GM04504 (cell line): ENCODE data around the gene SLC47A2.

Source experiments
- DNase-seq: peaks from one replicate; pipeline ENCODE4 v3.0.0-alpha.2; 2012; ENCODE audit warnings: low read depth

Gene SLC47A2

DNA sequence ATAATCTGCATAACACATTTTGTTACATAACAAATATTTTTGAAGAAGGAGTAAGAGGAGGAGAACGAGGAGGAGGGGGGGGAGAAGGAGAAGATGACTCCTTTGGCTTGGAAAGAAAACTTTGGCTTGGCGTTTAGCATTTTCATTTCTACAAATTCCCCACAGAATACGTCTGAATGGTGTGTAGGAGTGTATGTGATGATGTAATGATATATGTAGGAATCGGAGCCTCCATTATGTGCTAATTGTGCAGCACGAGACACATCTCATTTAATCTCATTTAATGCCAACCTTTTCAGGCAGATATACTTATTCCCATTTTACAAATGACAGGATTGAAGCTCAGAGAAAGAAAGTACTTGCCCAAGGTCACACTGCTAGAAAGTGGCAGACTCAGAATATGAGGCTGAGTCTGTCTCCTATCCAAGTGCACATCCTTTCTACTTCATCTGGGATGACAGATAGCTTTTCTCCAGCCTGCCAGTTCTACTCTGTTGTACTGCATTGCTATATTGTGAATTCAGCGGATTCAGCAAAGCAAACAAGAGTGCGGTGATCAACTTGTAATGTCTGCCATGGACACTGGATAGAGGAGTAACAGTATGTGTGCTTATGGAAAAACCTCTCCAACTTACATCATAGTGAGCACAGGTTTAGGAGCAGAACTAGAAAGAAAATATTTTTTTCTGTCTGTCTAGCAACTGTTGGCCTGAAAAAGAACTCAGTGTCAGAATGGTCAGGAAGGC lies 10.4 kb upstream of the SLC47A2 start:
- DNase-seq: no peak

DNA sequence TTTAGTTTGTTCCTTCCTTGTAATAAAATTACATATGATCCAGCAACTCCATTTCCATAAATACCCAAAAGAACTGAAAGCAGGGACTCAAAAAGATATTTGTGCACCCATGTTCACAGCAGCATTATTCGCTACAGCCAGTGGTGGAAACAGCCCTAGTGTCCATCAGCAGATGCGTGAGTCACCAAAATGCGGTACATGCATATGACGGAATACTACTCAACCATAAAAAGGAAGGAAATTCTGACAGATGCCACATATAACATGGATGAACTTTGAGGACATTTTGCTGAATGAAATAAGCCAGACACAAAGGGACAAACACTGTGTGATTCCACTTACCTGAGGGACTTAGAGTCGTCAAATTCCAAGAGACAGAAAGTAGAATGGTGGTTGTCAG lies 9.1 kb upstream of the SLC47A2 start:
- DNase-seq: no peak

DNA sequence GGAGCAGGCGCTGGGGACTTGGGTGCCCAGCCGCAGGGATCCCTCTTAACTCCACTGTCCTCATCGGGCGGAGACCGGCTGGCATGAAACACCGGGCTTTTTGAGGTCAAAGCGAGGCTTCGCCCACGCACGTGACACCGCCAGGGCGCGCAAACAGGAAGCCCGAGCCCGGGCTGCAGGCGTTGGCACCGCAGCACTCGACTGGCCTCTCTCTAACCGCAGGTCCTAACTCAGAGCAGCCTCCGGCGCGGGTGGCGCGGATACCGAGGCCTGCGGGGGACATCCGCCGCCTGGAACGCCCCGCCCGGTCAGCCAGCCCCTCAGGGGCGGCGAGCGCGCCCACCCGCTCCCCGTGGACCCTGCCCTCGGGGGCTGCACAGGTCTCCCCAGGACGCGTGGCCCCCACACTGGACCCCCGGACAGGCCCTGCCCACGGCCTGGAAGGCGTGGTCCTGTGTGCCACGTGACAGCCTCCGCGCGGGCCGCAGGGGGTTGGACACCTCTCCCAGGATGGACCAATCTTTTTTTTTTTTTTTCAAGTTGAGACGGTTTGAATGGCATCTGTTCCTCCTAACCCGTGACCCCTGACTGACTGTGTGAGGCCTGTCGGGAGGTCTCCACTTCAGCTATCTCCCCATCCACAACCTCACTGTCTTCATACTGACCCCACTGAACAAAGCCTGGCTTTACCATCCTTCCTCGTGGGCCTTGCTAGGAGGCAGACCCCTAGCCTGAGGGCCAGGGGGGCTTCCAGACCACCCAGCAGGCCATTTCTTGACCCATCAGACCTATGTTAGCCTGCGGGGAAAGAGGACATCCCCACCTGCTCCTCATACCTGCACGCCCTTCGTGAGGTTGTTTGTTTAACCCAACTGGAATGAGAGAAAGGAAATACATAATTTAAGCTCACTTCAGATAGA lies 8.4 kb upstream of the SLC47A2 start:
- DNase-seq: no peak

DNA sequence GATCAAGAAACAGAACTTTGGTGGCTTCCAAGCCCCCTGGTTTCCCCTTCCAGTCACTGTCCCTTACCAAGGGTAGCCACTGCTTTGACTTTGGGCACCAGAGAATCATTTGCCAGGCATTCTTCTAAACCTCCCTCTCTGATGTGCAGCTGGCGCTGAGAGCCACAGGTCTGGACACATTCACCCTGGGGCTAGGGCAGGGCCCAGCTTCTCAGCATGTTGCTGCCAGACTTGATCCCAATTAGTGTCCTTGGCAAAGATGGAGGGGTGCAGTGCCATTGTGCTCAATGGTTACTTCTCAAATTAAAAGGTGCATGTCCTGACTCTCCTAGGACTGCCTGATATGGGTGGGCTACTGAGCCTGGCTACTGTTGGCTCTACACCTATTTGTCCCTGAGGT lies 7.6 kb upstream of the SLC47A2 start:
- DNase-seq: no peak

DNA sequence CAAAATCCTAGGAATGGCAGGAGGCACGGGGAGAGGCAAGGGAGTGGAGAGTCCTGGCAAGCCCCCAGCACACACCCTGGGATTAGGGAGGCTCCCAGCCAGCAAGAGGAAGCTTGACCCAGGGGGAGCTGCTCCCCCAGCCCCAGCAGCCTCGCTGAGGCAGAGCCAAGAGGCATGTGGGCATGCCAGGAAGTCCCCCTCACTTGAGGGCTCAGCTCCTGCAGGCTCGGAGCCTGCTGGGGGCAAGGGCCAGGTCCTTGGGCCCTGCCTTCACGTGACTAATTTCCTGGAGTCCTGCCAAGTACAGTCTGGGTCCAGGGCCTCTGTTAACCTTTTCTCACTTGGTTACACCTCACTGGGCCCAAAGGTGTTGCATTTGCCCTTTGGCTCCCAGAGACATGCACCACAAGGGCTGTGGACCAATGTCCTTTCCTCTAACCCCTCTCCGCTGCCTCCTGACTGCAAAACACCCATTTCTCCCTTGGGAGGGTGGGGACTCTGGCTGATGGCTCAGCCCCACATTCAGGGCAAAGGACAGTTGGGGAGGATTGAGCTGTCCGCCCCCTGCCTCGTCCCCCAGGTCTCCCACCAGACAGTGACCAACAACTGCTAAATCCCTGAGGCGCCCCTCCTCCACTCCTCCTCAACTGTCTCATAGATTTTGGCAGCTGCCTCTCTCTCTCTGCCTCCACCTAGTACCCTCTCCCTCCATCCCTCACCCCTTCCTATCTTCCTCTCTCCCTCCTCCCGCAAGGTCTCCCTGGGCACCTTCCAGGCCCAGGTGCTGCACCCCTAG lies 4.4 kb upstream of the SLC47A2 start:
- DNase-seq: no peak

DNA sequence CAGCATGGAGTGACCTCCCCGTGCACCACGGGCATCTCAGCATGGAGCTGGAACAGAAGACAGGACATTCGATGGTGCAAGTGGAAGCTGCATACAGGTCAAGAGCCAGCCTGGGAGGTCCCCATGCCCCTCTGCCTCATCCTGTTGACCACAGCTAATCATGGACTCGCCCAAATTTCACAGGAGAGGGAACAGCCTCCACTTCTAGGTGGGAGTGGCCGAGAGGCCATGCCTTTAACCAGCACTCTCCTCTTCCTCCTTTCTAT lies 3.8 kb upstream of the SLC47A2 start:
- DNase-seq: no peak

DNA sequence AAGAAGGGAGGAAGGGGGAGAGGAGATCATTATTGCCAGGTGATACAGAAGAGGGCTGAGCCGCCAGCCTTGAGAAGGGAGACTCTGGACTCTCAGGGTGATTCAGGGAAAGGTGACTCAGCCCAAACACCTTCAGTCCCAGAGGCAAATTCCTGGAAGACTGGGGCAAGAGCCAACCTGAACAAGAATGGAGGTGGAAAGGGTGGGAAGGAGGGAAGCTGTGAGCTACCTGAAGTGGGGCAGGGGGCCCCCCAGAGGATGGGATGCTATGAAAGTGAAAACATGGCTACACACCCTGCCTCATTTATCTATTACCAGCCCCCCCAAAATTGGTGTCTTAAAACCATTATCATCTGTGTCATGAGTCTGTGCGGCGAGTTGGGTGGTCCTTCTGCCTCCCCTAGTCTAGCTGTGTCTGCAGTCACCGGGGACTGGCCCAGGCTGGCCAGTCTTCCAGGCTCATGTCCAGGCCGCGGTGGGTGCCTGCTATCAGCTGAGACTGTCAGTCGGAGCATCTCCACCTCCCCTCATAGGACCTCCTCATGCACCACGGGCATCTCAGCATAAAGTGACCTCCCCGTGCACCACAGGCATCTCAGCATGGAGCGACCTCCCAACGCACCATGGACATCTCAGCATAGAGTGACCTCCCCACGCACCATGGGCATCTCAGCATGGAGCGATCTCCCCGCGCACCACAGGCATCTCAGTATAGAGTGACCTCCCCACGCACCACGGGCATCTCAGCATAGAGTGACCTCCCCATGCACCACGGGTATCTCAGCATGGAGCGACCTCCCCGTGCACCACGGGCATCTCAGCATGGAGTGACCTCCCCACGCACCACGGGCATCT lies 3.2 kb upstream of the SLC47A2 start:
- no peak for DNase-seq

DNA sequence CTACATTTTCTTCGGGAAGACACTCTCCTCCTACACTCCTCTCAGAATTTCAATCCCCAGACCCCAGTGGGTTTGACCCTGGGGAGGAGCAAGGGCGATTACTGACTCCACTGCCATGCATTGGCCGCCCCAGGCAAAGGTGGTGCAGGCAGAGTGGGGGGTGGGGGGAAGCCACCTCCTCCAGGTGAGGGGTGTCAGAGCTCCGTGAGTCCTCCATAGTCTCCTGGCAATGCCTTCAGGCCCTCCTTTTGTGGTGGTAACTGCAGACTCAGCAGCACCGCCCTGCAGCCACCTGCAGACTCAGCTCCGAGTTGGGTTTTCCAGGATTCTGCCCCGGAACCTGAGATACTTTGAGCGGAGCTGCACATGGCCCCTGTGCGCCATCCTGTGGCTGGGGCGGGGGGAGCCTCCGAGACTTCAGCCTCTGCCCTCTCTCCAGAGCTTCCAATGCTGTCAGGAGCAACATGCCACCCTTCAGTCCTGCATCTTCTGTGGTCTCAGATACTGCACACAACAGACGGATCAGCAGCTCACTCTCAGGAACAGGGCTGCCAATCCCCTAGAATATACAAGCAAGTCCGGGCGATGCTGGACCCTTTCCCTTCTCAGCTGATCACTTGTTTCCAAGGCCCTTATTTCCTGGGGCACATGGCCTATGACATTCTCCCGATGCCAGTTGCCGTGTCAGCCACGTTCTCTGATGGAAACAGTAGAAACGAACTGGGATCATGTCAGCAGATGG lies 2.4 kb upstream of the SLC47A2 start:
- no peak for DNase-seq

DNA sequence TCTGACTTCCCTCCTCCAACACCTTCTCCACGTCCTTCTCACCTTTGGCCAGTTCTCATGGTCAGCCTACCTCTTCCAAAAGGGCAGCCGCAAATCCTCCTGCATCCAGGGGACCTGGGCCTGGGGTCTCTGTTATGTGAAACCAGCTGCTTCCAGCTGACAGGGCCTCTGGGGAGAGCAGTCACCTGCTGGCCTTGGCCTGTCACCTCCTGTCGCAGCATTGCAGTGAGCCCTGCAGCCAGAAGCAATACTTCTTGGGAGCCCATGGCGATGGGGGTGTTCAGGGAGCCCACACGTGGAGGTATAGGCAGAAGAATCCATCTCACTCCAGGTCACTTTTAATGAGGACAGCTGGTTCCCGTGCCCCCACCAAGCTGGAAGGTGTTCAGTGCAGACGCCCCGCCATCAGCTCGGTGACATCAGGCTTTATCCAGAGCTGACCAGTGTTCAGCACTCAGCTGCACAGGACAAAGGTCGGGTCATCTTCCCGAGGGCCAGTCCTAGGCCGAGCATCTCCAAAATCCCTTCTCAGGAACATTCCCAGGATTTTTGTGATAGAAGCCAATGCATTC lies 1.7 kb upstream of the SLC47A2 start:
- no peak for DNase-seq

DNA sequence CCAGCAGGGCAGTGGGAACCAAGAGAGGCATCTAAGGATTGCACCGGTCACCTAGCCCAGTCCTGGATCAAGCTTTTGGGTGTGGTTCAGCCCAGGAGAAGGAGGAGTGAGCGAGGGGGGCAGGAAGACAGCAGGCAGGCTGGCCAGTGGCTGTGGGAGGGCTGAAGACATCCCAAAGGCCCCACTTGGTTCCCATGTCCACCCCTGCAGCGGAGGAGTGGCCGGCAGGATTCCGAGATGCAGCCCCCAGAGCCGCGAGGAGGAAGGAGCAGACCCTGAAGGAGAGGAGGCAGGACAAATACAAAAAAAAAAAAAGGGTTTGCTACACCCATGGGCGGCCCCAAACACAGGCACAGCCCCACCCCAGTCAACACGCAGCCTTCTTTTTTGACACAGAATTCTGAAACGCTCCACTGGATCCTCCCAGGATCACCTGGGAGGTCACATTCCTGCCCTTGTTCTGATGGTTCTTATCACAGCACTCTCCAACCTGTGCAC lies 1.1 kb upstream of the SLC47A2 start:
- DNase-seq: no peak

DNA sequence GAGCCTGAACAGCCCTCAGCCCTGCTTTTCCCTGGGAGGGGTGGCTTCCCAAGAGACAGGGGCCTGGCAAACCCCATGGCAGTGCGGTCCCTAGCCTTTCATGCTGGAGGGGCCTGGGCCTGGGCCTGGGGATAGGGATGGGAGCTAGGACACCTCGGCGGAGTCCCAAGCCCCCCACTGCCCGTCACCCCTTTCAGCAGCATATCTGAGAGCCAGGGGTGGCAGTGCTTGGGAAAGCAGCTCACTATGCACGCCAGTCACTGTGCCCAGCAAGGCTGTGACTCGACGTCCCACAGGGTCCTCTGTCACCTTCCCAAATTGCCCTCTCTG lies 612 bp upstream of the SLC47A2 start:
- no peak for DNase-seq

DNA sequence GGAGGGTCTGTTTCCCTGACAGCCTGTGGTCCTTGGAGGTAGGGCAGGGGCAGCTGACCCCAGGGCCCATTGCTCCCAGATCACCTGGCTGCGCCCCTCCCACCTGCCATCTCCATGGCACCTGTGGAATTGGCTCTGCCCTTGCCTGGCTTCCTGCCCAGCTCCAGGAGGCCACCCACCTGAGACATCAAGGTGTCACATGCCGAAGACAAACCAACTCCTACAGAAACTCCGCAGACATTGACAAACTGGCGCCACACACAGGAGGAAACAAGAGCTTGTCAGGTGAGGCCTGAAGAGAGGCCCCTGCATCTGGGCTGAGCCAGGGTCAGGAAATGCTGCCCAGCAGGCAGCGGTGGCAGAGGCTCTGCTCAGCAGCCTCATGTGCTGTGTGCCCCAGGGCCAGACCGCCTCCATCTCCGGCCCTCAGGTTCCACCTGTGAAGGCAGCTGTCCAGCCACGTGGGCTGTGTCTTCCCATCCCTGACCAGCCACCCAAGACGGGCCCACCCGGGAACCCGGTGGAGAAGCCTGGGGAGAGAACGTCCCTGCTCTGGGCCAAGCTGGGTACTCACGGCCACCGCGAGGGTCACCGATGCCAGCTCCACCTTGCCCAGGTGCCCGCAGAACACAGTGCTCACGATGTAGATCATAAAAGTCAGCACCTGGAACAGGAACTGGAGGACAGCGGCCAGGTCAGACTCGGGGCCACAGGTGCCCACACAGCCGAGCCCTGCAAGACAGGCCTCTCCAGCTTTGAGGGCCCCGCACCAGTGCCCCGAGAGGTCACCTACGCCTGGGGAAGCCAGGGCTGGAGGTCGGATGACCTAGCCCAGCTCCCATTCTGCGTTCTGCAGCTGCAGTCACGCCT lies 1.6 kb downstream of the SLC47A2 start:
- DNase-seq: no peak

DNA sequence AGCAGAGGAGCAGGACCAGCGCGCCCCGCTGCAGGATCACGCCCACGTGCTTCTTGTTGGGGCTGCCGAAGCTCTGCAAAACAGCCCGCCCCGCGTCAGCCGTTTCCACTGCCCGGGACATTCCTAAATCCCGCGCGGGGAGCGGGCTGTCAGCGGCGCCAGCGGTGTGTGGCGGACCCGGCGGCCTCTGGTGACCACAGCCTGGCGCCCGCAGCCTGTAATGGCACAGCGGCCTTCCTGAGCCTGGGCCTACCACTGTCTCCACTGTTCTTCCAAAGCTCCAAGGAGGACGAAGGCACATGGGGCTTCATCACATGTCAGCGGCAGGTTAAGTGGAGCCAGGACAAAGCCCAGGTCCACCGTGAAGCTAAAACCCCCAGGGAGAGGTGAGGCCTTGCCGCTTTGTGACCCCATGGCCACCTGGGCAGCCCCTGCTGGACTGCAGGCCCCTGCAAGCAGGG lies 2.5 kb downstream of the SLC47A2 start:
- no peak for DNase-seq

DNA sequence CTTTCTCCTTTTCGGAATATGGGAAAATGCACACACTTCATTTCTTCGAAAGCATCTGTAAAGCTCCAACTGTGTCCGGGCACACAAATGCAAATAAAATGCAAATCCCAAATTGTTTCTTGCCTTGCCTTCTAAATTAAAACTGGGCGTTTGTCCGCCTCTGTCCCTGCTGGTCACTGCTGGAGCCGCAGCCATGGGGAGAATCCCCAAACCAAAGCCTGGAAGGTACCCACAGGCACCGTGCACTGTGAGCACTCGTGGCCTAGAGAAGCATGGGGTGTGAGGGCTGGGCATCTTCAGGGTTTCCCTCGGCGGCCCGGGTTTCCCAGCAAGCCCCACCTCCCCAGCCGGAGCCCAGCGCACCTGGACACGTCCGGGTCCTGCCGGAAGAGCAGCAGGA lies 2.9 kb downstream of the SLC47A2 start:
- DNase-seq: no peak

DNA sequence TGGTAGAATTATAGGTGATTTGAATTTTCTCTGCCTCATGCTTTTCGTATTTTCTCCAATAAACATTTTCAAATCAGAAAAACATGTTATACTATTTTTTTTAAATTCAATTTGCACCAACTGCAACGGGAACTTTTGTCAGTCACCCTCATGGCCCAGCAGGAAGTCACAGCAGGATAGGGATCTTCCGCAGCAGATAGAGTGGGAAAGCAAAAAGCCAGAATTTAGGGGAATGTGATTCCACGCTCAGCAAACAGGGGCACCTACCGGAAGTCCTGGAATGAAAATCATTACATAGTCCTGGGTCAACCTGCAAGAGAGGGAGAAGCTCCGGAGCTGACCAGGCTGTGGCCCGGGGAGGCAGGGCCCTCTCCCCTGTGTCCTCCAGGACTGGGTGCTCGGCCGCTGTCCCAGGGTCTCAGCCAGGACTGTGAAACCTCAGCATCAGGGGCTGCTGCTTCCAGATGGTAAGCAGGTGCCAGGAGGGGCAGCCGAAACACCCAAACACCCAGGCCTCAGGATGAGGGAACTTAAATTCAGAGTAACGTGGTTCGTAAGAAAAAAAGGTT lies 3.9 kb downstream of the SLC47A2 start:
- DNase-seq: no peak

DNA sequence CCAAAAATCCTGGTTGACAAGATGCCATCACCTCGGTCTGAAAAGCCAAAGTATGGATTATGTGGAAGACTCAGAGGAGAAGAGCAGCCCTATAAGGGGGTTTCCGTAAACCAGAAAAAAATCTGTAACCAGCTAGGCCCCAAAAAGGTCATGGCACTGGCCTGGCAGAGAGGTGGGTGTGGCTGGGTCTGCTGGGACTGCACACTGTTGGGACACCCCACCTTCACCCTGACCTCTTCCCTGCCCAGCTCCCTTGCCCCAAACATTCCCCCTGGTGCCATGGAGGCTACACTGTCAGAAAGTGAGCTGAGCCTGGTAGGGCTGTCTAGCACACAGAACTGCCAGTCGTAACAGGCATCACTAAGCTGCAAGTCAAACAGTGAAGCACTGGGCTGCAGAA lies 6.5 kb downstream of the SLC47A2 start:
- DNase-seq: no peak

DNA sequence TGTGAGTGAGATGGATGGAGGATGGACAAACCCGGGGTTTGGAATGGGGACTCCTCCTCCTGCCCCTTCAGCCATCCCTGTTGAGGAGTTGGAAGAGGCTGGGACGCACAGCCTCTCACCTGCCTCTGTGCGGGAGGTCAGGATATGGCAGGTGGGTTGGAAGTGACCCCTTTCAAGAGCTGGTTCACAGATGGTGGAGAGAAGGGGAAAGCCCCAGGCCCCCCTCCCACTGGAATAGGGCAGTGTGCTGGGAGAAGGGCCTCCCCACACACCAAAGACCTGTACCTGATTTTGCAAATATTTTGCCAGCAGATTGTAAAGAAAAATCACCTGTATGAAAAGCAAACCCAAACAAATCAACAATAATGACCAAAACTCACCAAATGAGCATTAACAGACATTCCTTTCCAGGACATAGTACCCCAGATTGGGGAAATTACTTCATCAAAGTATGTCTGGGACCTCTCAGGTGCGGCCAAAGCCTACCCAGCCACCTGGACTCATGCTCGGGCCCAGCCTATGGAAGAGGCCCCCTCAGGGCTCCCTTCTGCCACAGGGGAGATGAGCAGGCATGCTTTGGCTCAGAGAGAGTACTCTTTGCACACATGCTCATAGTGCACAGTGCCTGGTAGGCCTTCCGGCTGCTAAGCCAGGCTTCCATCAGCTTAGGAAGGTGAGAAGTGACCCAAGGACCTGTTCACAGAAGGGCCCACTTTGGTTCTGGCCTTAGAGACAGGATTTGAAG lies 7.8 kb downstream of the SLC47A2 start:
- DNase-seq: no peak

DNA sequence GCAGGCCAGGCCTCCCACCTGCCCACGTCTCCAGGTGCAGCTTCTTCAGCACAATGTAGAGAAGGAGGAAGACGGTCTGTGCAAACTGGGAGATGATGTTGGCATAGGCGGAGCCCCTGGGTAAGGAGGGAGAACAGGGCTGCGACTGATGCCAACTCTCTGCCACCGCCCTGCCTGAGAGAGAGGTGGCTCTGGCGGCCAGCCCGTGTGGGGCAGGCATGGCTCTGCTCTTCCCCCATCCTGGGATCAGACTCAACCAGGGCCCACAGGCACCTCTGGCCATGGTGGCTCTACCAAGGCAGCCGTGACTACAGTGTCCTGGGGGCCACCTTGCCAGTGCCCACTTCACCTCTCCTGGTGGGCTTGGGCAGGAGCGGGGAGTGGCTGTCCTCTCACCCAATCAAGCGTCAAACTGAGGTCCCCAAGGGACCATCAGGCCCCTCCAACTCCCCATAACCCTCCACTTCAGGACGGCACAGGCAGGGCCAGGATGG lies 8.6 kb downstream of the SLC47A2 start:
- no peak for DNase-seq
